GM21576 (cell line): ENCODE results near the gene DLG5.
A peak's percentile ranks its signal among the peaks of the same experiment; 100 is the strongest.

ENCODE experiments used
- ATAC-seq: cut with Tn5 transposase; IDR thresholded peaks from one replicate; pipeline ENCODE4 v1.9.1; 2021; ENCODE audit warnings: mild to moderate bottlenecking, moderate library complexity; ENCODE audit not compliant: unreplicated experiment

DLG5 gene

DNA sequence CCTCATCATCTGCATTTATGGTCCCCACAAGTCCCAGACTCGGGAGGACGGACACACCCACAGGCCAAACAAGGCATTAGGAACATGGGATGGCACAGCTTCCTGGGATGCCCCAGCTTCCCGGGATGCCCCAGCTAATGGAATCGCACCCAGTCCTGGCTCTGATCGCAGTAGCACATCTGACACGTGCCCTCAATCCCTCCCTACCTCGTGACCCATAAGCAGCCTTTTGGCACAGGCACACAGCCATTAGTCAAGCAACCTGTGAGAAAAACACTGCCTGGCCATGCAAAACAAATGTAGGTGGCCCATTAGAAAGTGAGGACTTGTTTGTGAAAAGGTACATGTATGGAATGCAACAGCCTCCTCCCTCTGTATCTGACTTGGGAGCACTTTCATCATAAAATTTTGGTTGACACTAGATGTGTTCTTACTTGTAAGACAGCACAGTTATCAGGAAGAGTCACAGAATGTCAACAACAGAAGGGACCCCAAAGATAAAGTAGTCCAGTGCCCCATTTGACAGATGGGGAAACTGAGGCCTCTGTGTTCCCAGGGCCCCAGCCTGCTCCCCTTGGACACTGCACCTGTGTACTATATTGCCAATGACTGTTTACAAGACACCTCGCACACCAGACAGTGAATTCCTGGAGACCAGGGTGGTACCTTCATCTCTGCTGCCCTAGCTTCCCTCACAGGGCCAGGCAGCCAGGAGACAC lies 34.4 kb downstream of the DLG5 start:
- ATAC-seq = no peak

DNA sequence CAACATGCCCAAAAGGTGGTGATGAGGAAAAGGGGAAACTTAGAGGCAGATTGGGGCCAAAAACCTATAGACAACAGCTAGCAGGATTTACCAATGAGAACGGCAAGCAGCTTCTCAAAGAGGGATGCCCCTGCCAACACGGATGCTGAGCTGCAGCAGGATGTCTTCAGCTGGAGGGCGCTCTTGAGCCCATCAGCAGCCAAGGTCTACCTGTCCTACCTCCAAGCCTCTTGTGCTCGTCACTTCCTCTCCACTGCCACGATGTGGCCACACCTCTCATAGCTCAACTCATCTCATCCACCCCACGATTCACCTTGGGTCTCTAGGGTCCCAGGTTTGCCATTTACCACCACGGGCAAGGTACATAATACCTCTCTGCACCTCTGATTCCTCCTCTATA lies 36.5 kb downstream of the DLG5 start:
- ATAC-seq = no peak

DNA sequence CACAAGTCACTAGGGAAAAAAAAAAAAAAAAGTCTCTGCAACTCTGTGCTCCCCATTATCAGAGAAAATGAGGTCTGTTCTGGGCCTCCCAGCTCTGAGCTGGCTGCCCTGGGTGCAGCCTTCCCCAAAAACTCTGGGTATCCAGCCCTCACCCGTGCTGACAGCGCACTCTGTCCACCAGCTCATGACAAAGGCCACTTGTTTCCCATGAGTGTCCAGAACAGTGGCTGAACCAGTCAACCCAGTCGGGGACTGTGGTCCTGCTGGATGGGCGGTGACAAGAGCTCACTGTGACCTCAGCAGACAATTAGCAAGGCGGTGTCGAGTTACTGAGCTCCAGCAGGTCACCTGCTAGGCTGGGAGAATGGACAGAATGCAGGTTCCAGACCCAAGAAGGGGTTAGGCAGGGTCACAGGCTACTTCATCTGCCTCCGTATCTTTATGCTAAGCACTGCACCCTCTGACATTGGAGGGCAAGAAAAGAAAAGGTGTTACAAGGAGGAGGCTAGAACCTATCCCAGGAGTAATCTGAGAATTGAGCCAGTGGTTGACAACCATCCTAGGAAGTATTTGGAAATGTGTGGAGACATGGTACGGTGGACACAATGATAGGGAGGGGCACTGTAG lies 37.2 kb downstream of the DLG5 start:
- no peak for ATAC-seq

DNA sequence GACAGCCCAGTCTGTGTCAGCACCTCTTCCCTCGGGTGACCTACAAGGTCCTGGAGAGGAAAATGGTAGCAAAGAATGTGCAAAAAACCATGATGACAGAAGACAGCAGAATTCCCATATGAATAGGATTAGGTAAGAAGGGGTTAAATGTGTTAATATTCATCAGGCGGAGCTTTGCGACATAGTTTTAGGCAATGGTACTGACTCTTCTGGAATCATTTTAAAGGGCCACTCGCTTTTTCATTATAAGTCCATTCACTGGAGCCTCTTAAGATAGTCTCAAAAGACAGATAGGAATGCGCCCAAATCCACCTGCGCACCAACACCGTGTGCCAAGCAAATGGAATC lies 38.2 kb downstream of the DLG5 start:
- no peak for ATAC-seq

DNA sequence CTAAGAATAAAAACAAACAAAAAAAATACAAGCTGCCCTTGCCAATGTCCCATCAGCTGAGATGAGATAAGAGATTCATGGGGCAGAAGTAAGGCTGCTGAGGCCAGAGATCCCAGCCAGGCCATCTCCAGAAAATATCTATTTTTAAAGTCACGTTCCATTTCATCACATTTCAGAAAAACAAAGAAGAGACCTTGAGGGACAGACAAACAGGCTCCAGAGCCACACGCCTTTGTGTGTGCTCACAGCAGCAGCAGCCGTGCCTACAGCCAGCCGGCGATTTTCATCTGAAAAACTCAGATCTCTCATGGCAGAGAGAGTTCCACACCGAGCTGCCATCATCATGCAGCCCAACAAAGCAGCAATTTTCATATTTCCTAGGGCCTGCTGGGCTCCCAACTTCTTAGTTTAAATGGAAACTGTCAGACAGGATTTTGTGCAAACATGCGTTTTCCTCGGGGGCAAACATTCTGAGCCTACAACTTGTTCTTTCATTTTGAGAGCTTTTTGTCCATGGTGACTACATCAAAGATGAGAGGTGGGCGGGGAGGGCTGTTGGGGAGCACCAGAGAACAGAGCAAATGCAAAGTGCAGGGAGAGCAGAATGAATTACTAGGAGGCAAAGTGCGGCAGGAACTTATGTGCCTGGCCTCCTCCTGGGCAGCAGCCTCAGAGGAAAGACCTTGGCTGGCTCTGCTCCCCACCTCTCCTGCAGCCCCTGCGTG lies 38.8 kb downstream of the DLG5 start:
- ATAC-seq = no peak

DNA sequence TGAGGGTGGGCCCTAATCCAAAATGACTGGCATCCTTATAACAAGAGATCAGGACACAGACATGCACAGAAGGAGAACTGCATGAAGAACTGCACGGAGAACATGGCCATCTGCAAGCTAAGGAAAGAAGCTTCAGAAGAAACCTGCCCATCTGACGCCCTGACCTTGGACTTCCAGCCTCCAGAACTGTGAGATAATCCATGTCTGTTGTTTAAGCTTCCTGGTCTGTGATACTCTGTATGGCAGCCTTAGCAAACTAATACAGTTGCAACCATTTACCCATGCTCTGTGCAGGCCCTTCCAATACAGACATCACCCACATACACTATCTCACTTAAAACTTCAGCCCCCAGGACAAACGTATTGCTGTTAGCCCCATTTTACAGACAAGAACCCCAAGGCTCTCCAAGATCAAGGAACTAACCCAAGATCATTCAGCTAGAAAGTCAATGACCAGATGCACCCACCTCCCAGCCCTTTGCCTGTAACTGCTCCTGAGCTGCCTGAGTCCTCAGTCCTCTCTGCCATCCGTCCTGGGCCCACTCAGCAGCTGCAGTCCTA lies 39.7 kb downstream of the DLG5 start:
- ATAC-seq = no peak

DNA sequence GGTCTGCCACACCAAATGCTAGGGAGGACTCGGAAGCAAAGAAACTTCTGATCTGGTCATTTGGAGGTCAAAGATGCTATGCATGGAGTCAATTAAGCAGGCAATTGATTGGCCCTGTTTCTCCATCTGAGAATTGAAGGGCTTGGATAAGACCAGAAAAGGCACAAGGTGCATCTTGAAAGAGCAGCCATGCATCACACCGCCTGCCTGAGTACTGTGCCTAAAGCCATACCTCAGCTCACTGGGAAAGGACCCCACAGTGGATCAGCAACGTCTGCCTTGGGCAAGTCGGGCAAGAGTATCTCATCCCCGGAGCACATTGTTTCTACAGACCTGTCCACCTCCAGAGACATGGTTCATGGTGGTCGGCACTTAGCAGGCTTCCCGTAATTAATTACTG lies 42.4 kb downstream of the DLG5 start:
- ATAC-seq = no peak

DNA sequence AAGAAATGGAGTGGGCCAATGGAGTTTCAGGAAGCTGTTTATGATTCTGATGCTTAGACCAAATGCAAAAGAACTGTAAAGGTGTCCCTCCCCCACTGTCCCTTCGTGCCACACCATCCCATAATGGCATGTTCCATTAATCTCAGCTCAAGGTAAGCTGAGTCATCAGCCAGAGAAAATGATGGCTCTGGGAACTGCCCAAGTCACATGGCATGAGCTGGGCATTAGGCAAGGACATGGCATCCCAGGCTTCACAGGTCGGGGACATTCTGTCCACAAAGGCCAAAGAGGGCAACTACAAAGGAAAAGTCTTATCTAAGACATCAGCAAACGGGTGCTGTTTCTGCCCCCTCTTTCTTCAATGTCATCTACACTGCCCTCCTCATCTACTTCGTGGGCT lies 44.9 kb downstream of the DLG5 start:
- no peak for ATAC-seq

DNA sequence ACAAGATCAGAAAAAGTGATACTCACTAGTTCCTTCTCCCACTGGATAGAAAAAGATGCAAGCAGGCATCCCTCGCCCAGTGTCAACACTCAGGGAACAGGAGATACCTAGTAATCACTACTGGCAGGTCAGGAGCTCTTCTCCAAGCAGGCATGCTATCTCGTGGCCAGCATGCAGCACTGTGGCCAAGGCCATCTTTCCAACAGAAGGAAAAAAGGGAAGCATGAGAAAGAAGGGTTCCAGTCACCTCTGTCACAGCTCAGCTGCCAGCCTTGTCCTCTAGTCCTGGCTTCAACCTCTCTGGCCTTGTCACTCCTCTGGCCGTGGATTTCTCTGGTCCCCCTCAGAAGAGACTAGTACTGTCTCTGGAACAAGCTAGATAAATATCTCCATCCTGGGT lies 45.3 kb downstream of the DLG5 start:
- no peak for ATAC-seq

DNA sequence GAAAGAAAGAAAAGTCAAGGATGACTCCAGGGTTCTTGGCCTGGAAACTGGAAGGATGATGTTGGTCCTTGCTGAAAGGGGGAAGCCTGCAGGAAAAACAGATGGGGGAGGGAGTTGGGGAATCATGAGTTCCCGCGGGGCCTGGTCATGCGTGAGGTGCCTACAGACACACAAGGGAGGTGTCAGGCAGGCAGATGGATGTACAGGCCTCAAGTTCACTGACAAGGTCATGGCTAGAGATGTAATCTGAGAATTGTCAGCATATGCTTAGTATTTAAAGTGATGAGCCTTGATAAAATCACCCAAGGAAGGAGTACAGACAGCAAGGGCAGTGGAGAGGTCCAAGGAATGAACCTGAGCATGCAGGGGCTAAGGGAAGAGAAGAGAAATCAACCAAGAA lies 46.8 kb downstream of the DLG5 start:
- no peak for ATAC-seq

DNA sequence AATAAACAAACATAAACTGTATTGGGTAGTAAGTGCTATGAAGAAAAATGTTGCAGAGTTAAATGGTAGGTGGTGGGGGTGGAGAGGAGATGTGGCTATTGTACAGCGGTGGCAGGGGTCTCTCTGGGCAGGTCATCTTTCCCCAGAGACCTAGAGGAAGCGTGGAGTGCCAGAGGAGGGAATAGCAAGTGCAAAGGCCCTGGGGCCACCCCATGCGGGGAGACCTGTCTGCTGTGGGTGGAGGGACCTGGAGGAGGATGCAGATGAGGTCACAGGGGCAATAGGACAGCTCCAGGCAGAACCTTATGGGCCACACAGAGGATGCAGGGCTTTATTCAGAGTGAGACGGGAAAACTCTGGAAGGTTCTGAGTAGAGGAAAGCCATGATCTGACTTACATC lies 47.5 kb downstream of the DLG5 start:
- ATAC-seq = no peak

DNA sequence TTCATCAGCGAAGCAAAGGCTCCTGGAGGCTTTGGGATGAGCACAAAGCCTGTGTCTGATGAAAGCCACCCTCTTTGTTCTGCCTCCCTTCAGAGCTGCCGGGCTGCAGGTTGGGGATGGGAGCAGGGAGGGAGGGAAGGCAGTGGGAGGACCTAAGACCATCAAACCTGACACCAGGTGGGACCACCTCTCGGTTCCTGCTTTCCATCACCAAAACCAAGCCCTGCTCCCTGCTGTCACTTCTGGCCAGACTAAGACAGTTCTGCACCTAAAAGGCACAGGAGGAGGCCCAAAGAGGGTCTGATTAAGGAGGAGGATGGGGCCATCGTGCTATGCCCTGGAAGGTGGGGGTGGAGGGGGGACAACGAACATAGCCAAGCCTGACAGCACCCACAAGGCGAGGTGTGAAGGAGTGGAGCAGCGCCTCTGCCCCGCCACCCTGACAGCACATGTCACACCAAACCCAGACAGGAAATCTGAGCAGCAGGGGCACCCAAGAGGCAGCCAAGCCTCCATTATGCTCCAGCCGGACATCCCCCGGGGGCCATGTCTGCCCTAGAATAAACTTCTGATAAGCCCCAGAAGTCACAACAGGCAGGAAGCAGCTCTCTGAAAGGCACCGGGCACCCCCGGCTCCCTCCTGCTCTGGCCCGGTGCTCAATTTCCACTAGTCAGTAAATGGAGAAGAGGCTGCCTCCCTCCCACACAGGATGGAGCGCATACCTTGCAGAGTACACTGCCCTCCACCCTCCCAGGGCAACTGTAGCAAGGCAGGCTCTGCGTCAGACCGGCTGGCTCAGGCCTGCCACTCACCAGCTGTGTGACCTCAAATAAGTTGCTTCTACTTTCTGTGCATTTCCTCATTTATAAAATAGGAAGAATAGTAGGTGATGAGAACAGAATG lies 48.9 kb downstream of the DLG5 start:
- peak; percentile 57 for ATAC-seq

DNA sequence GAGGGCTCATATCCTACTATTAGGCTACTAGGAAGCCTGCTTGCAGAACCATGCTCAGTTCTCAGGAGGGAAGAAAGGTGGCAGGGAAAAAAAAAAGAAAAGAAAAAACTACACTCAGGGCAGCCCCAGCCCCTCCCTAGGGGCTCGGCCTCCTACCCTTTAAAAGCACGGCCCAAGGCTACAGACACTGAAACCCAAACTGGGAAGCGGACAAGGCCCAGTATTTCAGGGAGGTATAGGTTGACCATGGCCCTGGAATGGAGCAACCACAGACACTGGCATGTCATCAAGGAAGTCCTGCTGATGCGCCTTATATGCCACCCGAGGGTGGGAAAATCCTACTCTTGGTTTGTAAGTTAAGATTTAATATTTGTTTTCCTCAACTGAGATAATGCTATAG lies 50.8 kb downstream of the DLG5 start:
- ATAC-seq = no peak

DNA sequence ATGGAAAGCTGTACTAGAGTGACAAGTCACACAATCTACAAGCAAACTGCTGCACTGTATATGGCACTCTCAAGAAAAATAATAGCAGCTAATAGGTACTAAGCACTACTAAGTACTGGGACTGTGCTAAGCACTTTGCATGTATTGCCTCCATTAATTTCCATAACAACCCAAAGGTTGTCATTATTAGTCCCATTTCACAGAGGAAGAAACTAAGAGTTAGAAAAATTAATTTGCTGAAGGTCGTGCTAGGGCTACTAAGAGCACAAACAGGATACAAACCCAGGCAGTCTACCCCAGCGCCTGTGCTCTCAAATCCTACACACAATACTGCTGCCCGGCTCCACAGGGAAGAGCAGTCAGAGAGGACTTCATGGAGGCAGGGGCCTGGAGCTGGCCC lies 51.7 kb downstream of the DLG5 start:
- ATAC-seq = no peak

DNA sequence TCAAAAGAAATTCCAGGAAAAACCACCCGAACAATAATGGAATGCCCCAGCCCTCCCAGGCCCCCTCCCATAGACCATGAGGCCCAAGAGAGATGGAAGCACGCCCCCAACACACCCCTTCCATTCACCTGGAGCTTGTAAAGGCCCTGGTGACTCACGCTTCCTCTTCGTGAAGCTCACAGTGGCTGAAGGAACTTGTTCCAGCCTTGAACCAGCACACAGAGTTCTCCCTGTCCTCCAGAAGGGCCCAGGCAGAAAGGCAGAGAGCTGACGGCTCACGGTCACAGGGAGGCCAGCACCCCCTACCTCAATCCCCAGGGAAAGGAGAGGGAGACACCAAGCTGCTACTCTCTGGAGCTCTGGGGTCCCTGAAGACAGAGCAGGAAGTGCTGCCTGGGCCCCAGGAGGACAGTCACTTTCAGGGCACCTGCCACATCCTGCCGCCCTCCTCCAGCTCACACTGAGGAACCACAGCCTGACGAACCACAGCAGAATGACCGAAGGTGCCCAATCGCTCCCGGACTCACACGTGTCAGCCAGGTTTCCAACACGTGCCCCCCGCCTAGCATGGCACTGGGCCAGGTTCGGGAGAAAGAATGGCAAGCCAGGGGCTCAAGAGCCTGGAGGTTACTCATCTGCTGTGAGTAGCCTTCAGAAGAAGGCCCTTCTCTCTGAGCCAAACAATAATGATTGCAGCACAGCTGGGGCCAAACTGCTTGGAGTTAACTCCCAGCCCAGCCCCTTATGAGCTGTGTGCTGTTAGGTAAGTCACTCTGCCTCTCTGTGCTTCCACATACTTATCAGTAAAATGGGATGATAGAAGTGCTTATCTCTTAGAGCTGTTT lies 52.8 kb downstream of the DLG5 start:
- ATAC-seq = peak; percentile 83

DNA sequence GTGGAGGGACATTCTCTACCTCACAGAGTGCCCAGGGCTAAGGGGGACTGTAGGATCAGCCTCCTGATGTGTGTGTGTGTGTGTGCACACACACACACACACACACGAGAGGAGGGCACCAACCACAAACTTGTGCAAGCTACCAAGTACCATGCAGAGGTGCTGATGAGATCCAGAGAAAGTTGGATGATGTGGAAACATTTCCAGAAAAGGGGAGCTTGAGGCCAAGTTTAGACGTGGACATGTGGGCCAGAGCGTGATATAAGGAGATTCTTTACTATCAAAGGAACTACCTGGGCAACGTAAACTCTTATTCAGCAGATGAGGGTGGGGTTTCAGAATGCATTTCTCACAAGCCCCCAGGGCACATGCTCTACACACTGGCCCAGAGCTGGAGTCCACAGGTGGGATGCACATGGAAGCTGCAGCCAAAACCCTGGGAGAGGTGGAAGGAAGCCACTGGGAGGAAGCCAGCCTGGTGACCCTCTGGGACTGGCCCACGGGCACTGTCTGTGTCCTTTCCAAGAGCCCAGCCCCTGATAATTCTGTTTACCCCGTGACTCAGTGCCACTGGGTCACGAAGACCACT lies 53.5 kb downstream of the DLG5 start:
- no peak for ATAC-seq

DNA sequence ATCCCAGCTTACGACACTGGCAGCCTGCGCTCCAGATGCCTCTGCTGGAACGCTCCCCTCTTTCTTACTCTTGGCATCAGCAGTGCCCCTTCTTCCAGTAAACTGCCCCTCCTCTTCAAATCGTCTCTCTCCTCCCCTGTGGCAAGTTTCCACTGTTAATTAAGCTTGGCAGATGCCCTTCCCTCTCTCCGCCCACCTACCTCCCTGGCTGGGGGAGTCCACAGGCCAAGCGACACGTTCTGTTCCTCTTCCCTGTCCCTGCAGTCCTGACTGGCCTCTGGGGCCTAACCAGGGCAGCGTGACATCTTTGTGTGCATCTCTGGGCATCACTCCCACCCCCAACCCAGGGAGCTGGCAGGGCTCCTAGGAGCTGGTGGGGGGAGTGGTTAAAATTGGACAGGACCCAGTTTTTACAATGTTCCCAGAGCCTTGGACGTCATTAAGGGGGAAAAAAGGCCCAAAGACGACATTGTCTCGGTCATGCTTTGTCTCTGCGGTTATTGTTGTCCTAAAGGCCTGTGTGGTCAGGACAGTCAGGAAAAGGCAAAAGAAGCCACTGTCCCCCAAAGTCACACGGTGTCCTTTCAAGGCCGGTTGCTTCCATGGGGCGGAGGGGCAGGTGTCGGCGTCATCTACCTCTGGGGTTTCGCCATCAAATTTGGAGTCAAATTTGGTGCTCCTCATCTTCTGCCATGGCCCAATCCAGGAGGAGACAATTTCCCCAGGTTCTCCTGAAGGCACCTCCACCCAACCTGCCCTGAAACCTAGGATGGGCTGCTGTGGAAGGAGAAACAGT lies 54.2 kb downstream of the DLG5 start:
- no peak for ATAC-seq

DNA sequence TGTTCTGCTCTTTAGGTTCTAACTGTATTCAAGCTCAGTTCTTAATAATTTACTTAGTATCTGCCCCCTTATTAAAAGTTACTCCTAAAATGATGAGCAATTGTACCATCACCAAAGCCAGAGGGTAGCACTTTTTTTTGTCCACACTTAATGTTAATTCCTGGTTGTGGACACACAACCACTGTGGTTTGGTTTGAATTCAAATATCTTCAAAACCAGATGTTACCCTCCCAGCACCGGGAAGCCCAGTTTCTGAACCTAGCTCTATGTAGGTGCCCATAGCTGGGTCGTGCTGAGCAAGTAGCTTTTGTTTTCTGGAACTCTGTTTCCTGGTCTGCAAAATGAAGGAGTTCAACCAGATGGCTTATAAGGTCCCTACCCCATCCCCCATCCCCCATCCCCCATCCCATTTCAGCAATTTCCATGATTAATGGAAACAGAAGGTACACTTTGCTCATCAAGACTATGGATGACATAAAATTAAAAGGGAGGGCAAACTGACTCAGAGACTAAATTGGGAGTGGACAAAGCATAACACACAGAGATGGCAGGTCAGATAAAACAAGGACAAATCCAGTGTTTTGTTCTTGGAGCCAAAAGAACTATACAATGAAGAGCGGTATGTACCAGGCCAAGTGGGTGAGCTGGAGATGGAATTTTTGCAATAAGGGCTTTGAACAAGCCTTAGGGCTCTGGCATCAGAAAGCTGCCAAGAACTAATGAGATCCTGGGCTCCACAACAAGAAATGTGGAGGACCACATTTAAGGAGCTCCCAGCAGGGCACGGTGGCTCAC lies 56.7 kb downstream of the DLG5 start:
- ATAC-seq = no peak
